Sigmoid colon (tissue), 7 donors: ENCODE data around the gene TESPA1. TPM values are rescaled to one million over a fixed set of nuclear protein-coding genes. Genes with fewer than 3 reads are reported as not detected.

ENCODE experiments used
- DNase-seq: peaks from one replicate; pipeline ENCODE4 v3.0.0-alpha.2; 2019
- H3K27ac ChIP-seq, 4 donors: fragments of 200-600 bp; sonication (generic); one replicate each; pipeline ENCODE4 v1.5.1; 2016 to 2019; ENCODE audit warnings: mild to moderate bottlenecking in 1 of 4
- H3K27me3 ChIP-seq, 3 donors: fragments of 200-600 bp; sonication (generic); one replicate each; pipeline ENCODE4 v1.5.1; 2019; ENCODE audit warnings: mild to moderate bottlenecking in 1 of 3
- H3K36me3 ChIP-seq, 4 donors: fragments of 200-600 bp; sonication (generic); one replicate each; pipeline ENCODE4 v1.5.1; 2016 to 2019
- H3K4me1 ChIP-seq, 4 donors: fragments of 200-600 bp; sonication (generic); one replicate each; pipeline ENCODE4 v1.5.1; 2017 to 2019
- H3K4me3 ChIP-seq, 4 donors: fragments of 200-600 bp; sonication (generic); one replicate each; pipeline ENCODE4 v1.5.1; 2017 to 2019; ENCODE audit warnings: mild to moderate bottlenecking in 2 of 4, moderate library complexity in 1 of 4
- H3K9me3 ChIP-seq, 4 donors: fragments of 200-600 bp in 3 of 4; sonication (generic) in 3 of 4; one replicate each; pipeline versions ENCODE4 v1.5.1 to v1.6.1; 2013 to 2019
- CTCF ChIP-seq, 4 experiments: fragments of 450-650 bp in 3 of 4; fragments of 200-600 bp in 1 of 4; IDR thresholded peaks; one replicate each; pipeline ENCODE4 v1.5.1; 2016 to 2019; ENCODE audit warnings: antibody characterized with exemption in 4 of 4, mild to moderate bottlenecking in 3 of 4, moderate library complexity in 2 of 4
- EP300 ChIP-seq, 4 donors: sonication (generic); formaldehyde crosslinking; IDR thresholded peaks; one replicate each; pipeline ENCODE4 v1.6.1; 2017; ENCODE audit warnings: antibody characterized with exemption in 4 of 4
- POLR2A ChIP-seq, 2 donors: fragments of 450-650 bp; IDR thresholded peaks; one replicate each; pipeline ENCODE4 v1.6.1; 2016; ENCODE audit warnings: antibody characterized with exemption in 2 of 2, mild to moderate bottlenecking in 2 of 2, moderate library complexity in 2 of 2
- POLR2AphosphoS5 ChIP-seq, 4 donors: sonication (generic); formaldehyde crosslinking; IDR thresholded peaks; one replicate each; pipeline ENCODE4 v1.6.1; 2017; ENCODE audit warnings: antibody characterized with exemption in 4 of 4
- WGBS, 2 donors: extraction: QIAGEN DNeasy Blood & Tissue Kit; methylation state at CpG; one replicate each; pipeline ENCODE4 v1.1.7; 2013; 5-methylcytosine and 5-hydroxymethylcytosine counted together
- intact Hi-C: fragments of 100-400 bp; cut with DNase I; formaldehyde crosslinking; loops from one replicate; pipeline ENCODE4 v1.15.1; 2023
- polyA plus RNA-seq, 3 donors: library from polyadenylated mRNA; stranded (reverse); fragments of 200-250 nt; gene quantifications; one replicate each; pipeline ENCODE4 v1.2.3, GENCODE V29; 2013
- total RNA-seq, 4 donors: library from RNA; depleted of rRNA; stranded (reverse); fragments of >200 nt; gene quantifications; one replicate each; pipeline ENCODE4 v1.1.0, GENCODE V29; 2016
- donor health status: healthy with polysubstance abuse.
- donor health status: Bipolar disorder and iron deficiency.
- donor health status: healthy.

TESPA1 gene
- total and polyA plus RNA-seq, 7 donors, result 0.23 to 10.3 (median 1.8) TPM

GRCh38 chr12:54974279-54974678 is 10.3 kb downstream of the TESPA1 start:
- 89 to 95% methylated on average over 12 of the region's 12 CpGs for WGBS, 2 donors
- Histone ChIP-seq H3K36me3 (no peaks in the 10 kb centered on the region), H3K9me3 (no peaks in the 10 kb centered on the region), H3K27ac (no peak overlapping the region), H3K27me3 (no peaks in the 10 kb centered on the region), H3K4me1 (no peaks in the 10 kb centered on the region), H3K4me3 (no peak overlapping the region)
- intact Hi-C loops, result no loop called here
- no peak for DNase-seq
- no peak for TF ChIP-seq EP300 (IDR thresholded peaks at IDR 0.05)
- TF ChIP-seq POLR2AphosphoS5 (IDR thresholded peaks at IDR 0.05), result no peak
- TF ChIP-seq CTCF (IDR thresholded peaks at IDR 0.05), result no peak
- no peak for TF ChIP-seq POLR2A (IDR thresholded peaks at IDR 0.05)

GRCh38 chr12:54973556-54973955 is 11.0 kb downstream of the TESPA1 start:
- Histone ChIP-seq H3K27ac (no peak overlapping the region), H3K9me3 (no peaks in the 10 kb centered on the region), H3K36me3 (no peaks in the 10 kb centered on the region), H3K4me1 (no peaks in the 10 kb centered on the region), H3K4me3 (no peak overlapping the region), H3K27me3 (no peaks in the 10 kb centered on the region)
- intact Hi-C loops, result no loop called here
- DNase-seq, result no peak
- 88% methylated on average over 3 of the region's 3 CpGs for WGBS, 2 donors
- TF ChIP-seq EP300 (IDR thresholded peaks at IDR 0.05), result no peak
- TF ChIP-seq CTCF (IDR thresholded peaks at IDR 0.05), result no peak
- TF ChIP-seq POLR2AphosphoS5 (IDR thresholded peaks at IDR 0.05), result no peak
- TF ChIP-seq POLR2A (IDR thresholded peaks at IDR 0.05), result no peak

- intact Hi-C loops, result no loop called here
- TF ChIP-seq CTCF (IDR thresholded peaks at IDR 0.05) (no peak), POLR2A (IDR thresholded peaks at IDR 0.05) (no peak), EP300 (IDR thresholded peaks at IDR 0.05) (no peak), POLR2AphosphoS5 (IDR thresholded peaks at IDR 0.05) (no peak)
These were observed 13.8 kb downstream of the TESPA1 start for GRCh38 chr12:54970741-54971140.

GRCh38 chr12:54968181-54968730 is 16.3 kb downstream of the TESPA1 start:
- DNase-seq, result no peak
- Histone ChIP-seq H3K36me3 (no peaks in the 10 kb centered on the region), H3K27ac (no peak overlapping the region), H3K9me3 (no peaks in the 10 kb centered on the region), H3K4me1 (no peaks in the 10 kb centered on the region), H3K27me3 (no peaks in the 10 kb centered on the region), H3K4me3 (no peak overlapping the region)
- intact Hi-C loops, result no loop called here
- 37 to 60% methylated on average over 4 of the region's 4 CpGs for WGBS, 2 donors
- TF ChIP-seq POLR2A (IDR thresholded peaks at IDR 0.05) (no peak), CTCF (IDR thresholded peaks at IDR 0.05) (no peak), POLR2AphosphoS5 (IDR thresholded peaks at IDR 0.05) (no peak), EP300 (IDR thresholded peaks at IDR 0.05) (no peak)

More at GRCh38 chr12:54970741-54971140, 13.8 kb downstream of the TESPA1 start:
- Histone ChIP-seq H3K4me1 (no peaks in the 10 kb centered on the region), H3K9me3 (no peaks in the 10 kb centered on the region), H3K27ac (no peak overlapping the region), H3K27me3 (no peaks in the 10 kb centered on the region), H3K36me3 (no peaks in the 10 kb centered on the region), H3K4me3 (no peak overlapping the region)
- 90 to 91% methylated on average over 3 of the region's 3 CpGs for WGBS, 2 donors
- DNase-seq, result no peak

- Histone ChIP-seq H3K4me1 (no peaks in the 10 kb centered on the region), H3K9me3 (no peaks in the 10 kb centered on the region), H3K27ac (no peak overlapping the region), H3K4me3 (no peak overlapping the region), H3K27me3 (no peaks in the 10 kb centered on the region), H3K36me3 (no peaks in the 10 kb centered on the region)
- intact Hi-C loops, result no loop called here
- WGBS, 2 donors, result 31 to 39% methylated on average over 2 of the region's 2 CpGs
- TF ChIP-seq EP300 (IDR thresholded peaks at IDR 0.05), result no peak
- TF ChIP-seq CTCF (IDR thresholded peaks at IDR 0.05), result no peak
- TF ChIP-seq POLR2A (IDR thresholded peaks at IDR 0.05), result no peak
- TF ChIP-seq POLR2AphosphoS5 (IDR thresholded peaks at IDR 0.05), result no peak
- no peak for DNase-seq
These were observed 17.1 kb downstream of the TESPA1 start for GRCh38 chr12:54967461-54967860.
